DMS 273 (cell line): ENCODE data around the gene WFIKKN2.
"Not testable (repeated sequence)": the region's sequence is repeated elsewhere in the genome, so short reads cannot be mapped to it uniquely, and the experiment has no call there.

Experiments
- DNase-seq: peaks from one replicate; lab custom pipeline; 2025; ENCODE audit not compliant: unreplicated experiment; lab: John Stamatoyannopoulos, UW

The WFIKKN2 gene

DNA sequence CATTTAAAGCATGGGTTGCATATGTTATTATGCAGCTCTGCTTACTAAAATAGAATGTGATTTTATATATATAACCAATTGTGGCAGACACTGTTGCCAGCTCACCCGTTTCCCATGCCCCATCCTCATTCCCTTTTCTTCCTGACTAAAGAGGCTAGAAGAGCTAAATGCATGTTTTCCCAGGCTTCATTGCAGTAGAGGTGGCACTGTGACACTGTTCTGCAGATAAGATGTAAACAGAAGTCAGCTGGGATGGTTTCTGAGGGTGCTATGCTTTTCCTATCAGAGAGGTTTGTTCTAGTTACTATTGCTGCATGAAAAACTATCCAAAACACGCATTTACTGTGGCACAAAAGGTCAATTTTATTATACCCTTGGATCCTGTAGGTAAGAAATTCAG is 36.5 kb downstream of the WFIKKN2 start:
- no peak for DNase-seq

- DNase-seq: no peak
Measured at GRCh38 chr17:50872710-50873424, 37.5 kb downstream of the WFIKKN2 start.

GRCh38 chr17:50875074-50875473 is 39.7 kb downstream of the WFIKKN2 start:
- no peak for DNase-seq

GRCh38 chr17:50877042-50877441 is 41.7 kb downstream of the WFIKKN2 start:
- DNase-seq: not testable (repeated sequence)

GRCh38 chr17:50877838-50878237 is 42.5 kb downstream of the WFIKKN2 start:
- DNase-seq: no peak

GRCh38 chr17:50879086-50879485 is 43.7 kb downstream of the WFIKKN2 start:
- DNase-seq: no peak

GRCh38 chr17:50881182-50881581 is 45.8 kb downstream of the WFIKKN2 start:
- no peak for DNase-seq

DNA sequence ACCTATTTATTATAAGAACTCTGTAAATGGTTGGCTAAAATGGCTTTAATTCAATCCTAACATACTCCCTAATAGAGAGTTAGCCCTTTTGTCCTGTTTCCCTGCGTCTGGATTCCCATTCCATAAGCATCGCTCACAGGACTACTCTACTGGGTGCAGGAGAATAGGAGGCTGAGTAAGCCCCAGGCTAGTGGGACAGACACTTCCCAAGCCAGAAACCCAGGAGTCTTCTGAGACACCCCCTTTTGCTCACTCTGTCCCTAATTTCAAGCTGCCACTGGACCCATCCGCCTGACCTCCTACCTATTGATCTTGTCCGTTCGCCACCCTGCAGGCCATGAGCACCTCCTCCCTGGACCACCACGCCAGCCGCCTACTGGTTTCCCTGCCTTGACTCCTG is 47.5 kb downstream of the WFIKKN2 start:
- no peak for DNase-seq

GRCh38 chr17:50883850-50884438 is 48.6 kb downstream of the WFIKKN2 start:
- DNase-seq: no peak

- DNase-seq: no peak
Measured at GRCh38 chr17:50884439-50885311, 49.3 kb downstream of the WFIKKN2 start.

GRCh38 chr17:50887705-50888245 is 52.4 kb downstream of the WFIKKN2 start:
- DNase-seq: no peak

DNA sequence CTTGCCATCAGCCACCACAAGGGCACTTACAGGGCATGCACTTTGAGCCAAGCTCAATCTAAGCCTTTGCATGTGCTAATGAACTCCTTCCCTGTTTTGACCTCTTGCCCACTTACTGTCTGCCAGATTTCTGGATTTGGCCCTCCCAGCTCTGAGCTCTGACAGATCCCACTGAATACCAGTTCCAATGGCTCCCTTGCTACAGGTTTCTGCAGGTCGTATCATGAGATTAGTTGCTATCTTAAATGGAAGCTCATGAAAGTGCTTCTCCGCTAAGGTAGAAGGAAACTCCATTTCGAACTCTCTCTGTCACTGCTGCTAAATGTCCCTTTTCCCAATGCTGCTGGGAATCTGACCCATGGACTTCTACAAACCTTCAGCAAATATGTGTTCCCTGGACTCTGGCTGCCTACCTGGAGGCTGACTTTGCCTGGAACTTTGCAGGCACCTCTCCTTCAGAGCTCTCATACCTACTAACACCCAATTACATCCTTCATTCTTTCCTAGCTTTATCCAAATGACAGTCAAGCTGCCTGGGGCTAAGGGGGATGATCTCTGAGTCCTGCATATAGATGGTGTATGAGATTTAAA is 54.2 kb downstream of the WFIKKN2 start:
- DNase-seq: no peak

DNA sequence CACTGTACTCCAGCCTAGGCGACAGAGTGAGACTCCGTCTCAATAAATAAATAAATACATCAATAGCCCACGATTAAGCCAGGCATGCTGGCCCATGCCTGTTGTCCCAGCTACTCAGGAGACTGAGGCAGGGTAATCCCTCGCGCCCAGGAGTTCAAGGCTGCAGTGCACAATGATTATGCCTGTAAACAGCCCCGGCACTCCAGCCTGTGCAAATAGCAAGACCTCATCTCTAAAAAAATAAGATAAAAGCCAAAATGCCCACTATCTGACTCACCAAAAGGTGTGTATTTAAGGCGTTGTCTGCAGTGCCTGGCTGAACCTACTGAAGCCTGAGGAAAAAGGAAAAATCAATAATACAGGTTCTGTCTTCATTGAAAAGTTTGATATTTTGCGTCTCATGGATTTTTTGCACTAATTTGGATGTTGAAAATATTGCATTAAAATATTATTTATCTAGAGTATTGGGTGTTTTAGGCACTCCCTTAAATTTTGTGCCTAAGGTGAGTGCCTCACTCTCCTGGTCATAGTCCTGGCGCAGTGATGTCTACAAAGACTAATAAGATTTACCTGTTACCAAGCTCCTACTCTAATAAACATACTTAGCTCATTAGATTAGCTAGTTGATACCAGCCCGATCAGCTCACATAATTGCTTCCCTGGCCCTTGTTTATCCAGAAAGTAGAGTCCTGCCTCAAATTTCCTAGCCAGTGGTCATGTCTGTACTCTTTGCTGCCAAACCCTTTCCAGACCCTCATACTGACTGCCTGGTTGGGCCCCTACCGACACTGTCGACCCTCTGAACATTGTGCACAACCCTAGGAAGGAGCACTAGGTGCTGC is 55.5 kb downstream of the WFIKKN2 start:
- no peak for DNase-seq

DNA sequence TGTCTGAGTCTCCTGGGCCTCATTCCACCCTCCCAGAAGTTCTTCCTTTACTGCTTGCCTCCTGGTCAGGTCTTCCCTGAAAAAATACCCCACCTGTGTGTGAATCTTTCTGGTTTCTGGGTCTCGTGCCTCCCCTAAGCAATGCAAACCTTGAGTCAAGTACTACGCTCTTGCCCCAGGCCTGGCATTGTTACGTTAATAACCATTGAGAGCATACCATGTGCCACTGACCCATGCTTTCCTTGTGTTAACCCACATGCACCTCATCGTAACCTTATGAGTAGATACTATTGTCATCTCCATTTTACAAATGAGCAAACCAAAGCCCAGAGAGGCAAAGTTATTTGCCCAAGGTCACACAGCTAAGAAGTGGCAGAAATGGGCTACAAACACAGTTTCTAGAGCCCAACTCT is 56.2 kb downstream of the WFIKKN2 start:
- DNase-seq: no peak
